Osteocyte (in vitro differentiated cells): ENCODE data around the gene ALG1L2. TPM values are rescaled to one million over a fixed set of nuclear protein-coding genes. Genes with fewer than 3 reads are reported as not detected.
"Not testable (repeated sequence)": the region's sequence is repeated elsewhere in the genome, so short reads cannot be mapped to it uniquely, and the experiment has no call there.

Experiments
- DNase-seq: peaks from one replicate; pipeline ENCODE4 v3.0.0; 2021; ENCODE audit warnings: mixed read lengths; ENCODE audit not compliant: unreplicated experiment; ENCODE audit errors: extremely low spot score
- H3K27ac Mint-ChIP-seq: one replicate; pipeline ENCODE4 v1.8.0; 2021; ENCODE audit warnings: mild to moderate bottlenecking, mixed read lengths; ENCODE audit not compliant: unreplicated experiment
- H3K27me3 Mint-ChIP-seq: one replicate; pipeline ENCODE4 v1.8.0; 2021; ENCODE audit warnings: mixed read lengths; ENCODE audit not compliant: unreplicated experiment
- H3K36me3 Mint-ChIP-seq: one replicate; pipeline ENCODE4 v1.8.0; 2021; ENCODE audit warnings: mixed read lengths; ENCODE audit not compliant: unreplicated experiment
- H3K4me1 Mint-ChIP-seq: one replicate; pipeline ENCODE4 v1.8.0; 2021; ENCODE audit warnings: mixed read lengths; ENCODE audit not compliant: unreplicated experiment
- H3K4me3 Mint-ChIP-seq: one replicate; pipeline ENCODE4 v1.8.0; 2021; ENCODE audit warnings: mild to moderate bottlenecking, moderate library complexity, mixed read lengths; ENCODE audit not compliant: unreplicated experiment
- H3K9me3 Mint-ChIP-seq: one replicate; pipeline ENCODE4 v1.8.0; 2021; ENCODE audit warnings: mixed read lengths; ENCODE audit not compliant: unreplicated experiment
- long read RNA-seq: library from polyadenylated mRNA; unstranded; transcript quantifications from one replicate; pipeline ENCODE4 v2.0.0, GENCODE V29; 2021
- total RNA-seq: library from RNA; stranded (reverse); gene quantifications from 2 replicates; pipeline ENCODE4 v1.2.1, GENCODE V29; 2021
- TF ChIP-seq, protein P1 (sequence below): fragments of 200-600 bp; sonication (generic); IDR thresholded peaks from 2 replicates; pipeline ENCODE4 v1.5.0; 2021; ENCODE audit warnings: antibody characterized with exemption, mild to moderate bottlenecking, moderate library complexity

The ALG1L2 gene, protein sequence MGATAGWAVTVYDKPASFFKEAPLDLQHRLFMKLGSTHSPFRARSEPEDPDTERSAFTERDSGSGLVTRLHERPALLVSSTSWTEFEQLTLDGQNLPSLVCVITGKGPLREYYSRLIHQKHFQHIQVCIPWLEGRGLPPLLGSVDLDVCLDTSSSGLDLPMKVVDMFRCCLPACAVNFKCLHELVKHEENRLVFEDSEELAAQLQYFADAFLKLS
- total RNA-seq: 2.1 and 2.4 TPM in 2 replicates
- long read RNA-seq, partial matches to known transcripts: 0 of 3 reads
- long read RNA-seq, other reads (novel, unspliced or antisense): 3 of 3 reads

DNA sequence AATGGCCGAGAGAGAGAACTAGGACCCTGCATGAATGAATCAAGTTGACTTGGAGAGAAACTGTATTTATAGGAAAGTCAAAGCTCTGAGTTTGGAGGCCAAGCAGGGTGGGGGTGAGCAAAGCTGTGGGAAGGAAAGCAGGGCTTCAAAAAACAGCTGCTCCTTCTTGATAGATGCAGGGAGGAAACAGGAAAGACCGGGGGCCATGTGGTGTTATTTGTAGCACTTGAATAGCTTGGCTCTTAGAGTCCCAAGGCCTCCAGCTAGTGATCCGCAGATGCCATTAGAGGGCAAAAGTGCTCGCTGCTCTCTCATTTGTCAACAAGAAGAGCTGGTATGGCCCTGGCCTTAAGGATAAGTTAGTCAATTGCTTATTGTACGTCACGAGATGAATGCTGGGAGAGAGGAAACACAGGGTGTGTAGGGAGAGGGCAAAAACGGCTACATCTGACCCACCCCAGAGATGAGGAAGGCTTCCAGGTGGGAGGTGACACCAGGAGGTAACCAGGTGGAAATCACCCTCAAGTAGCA is at the start of gene ALG1L2:
TSS of gene ALG1L2 (plus strand) at position 481 of the 531 bp plus-strand sequence. CDS start 186 bp downstream, outside the sequence.
- Mint-ChIP-seq H3K27me3 (peaks cover 6% of the 10 kb centered on the region), H3K9me3 (no peaks in the 10 kb centered on the region), H3K4me3 (no peak within 1 kb of the TSS), H3K36me3 (no peaks in the 10 kb centered on the region), H3K4me1 (peaks cover 3% of the 10 kb centered on the region), H3K27ac (no peak within 1 kb of the TSS)
- DNase-seq: no peak
- TF ChIP-seq, protein P1, sequence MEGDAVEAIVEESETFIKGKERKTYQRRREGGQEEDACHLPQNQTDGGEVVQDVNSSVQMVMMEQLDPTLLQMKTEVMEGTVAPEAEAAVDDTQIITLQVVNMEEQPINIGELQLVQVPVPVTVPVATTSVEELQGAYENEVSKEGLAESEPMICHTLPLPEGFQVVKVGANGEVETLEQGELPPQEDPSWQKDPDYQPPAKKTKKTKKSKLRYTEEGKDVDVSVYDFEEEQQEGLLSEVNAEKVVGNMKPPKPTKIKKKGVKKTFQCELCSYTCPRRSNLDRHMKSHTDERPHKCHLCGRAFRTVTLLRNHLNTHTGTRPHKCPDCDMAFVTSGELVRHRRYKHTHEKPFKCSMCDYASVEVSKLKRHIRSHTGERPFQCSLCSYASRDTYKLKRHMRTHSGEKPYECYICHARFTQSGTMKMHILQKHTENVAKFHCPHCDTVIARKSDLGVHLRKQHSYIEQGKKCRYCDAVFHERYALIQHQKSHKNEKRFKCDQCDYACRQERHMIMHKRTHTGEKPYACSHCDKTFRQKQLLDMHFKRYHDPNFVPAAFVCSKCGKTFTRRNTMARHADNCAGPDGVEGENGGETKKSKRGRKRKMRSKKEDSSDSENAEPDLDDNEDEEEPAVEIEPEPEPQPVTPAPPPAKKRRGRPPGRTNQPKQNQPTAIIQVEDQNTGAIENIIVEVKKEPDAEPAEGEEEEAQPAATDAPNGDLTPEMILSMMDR: no peak

DNA sequence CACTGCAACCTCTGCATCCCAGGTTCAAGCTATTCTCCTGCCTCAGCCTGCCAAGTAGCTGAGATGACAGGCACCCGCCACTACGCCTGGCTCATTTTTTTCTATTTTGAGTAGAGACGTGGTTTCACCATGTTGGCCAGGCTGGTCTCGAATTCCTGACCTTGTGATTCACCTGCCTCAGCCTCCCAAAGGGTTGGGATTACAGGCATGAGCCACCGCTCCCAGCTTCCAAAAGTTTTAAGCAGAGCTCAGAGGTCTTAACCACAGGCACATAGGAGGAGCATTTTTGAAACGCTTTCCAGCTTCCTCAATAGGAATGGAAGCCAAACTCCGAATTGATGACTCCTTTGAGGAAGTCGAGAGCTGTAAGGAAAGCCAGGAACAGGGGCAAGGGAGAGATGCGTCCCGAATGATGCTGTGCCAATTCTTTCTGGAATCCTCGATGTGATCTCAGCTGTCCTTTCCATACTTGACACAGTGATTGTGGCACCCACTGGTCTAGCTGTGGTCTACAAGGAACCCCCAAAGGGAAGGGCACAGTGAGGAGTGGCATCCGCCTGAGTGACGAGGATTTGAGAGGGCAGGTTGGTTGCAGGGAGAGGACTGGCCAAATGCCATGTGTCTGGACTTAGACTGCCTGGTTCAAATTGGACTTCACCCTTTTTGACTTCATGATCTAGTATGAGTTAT is 44.4 kb upstream of the ALG1L2 start:
- H3K9me3 Mint-ChIP-seq, H3K27ac Mint-ChIP-seq: not testable (repeated sequence)

DNA sequence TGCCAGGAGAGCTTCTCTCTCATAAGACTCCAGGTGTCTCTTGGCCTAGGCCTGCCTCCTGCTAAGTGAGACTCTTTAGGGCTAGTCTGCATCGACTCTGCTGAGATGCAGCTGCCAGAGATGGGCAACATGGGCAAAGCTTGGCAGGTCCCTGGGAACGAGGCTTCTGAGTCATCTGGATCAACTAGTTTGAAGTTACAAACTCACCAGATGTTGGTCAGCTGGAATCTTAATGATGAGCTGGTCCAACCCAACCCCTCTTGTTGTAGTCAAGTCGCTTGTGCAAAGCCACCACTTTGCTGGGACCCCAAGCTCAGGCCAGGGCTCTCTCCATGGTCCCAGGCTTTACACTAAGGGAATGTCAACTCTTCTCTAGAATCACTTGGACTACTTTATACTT is 38.9 kb upstream of the ALG1L2 start:
- not testable (repeated sequence) for H3K4me3 Mint-ChIP-seq, H3K27ac Mint-ChIP-seq, H3K9me3 Mint-ChIP-seq, DNase-seq, H3K36me3 Mint-ChIP-seq, H3K4me1 Mint-ChIP-seq
- peaks cover 15% of the 10 kb centered on the region for H3K27me3 Mint-ChIP-seq

More for the DNA sequence above, 44.4 kb upstream of the ALG1L2 start:
- H3K4me1 Mint-ChIP-seq, H3K36me3 Mint-ChIP-seq, DNase-seq, H3K4me3 Mint-ChIP-seq: not testable (repeated sequence)
- peaks cover 28% of the 10 kb centered on the region for H3K27me3 Mint-ChIP-seq

DNA sequence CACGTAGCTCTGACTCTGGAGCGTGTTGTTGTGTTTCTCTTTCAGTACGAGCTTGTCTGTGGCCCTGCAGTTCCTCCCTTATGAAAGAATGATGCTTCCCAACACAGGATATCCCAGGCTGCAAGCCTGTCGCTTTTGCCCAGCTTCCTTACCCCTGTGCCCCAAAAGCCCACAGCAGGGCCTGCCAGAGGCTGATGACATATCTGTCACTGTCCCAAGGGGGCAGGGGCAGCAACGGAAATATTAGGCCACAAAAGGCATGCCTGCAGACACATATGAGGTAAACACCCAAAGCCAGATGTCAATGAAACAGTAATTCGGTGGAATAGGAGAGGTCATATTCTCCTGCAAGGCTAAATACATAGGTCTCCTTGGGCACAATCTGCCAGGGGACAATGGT is 38.0 kb upstream of the ALG1L2 start:
- not testable (repeated sequence) for DNase-seq, H3K27ac Mint-ChIP-seq, H3K36me3 Mint-ChIP-seq, H3K4me3 Mint-ChIP-seq, H3K9me3 Mint-ChIP-seq, H3K4me1 Mint-ChIP-seq
- H3K27me3 Mint-ChIP-seq: peaks cover 11% of the 10 kb centered on the region

DNA sequence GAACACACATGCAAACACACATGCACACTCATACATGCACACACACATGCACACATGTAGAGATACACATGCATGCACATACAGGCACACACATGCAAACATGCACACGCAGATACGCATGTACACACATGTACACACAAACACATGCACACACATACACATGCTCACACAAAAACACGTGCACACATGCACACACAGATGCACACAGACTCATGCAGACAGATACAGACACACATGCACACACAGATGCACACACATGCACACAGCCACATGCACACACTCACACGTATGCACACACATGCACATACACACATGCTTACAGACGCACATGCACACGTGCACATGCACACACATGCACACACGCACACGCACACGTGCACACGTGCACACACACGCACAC is 37.3 kb upstream of the ALG1L2 start:
- Mint-ChIP-seq H3K9me3 (peaks cover 4% of the 10 kb centered on the region), H3K27me3 (peaks cover 8% of the 10 kb centered on the region)
- TF ChIP-seq, protein P1: no peak

DNA sequence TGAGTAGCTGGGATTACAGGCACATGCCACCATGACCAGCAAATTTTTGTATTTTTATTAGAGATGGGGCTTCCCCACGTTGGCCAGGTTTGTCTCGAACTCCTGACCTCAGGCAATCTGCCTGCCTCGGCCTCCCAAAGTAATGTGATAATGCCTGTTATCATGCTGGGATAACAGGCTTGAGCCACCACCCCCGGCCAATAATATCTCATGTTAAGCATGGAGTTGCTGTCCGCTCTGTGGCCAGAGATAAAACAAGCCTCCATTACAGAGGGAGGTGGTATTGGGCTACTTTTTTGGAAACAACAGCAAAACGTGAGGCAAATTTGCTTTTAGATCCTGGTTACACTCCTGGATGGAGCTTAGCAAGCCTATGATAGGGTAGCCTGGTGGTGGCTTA is 32.9 kb upstream of the ALG1L2 start:
- H3K27ac Mint-ChIP-seq: no peak overlapping the region
- no peak overlapping the region for H3K4me3 Mint-ChIP-seq
- TF ChIP-seq, protein P1: no peak
- DNase-seq: no peak
- H3K9me3 Mint-ChIP-seq: no peaks in the 10 kb centered on the region
- H3K4me1 Mint-ChIP-seq: peaks cover 21% of the 10 kb centered on the region
- H3K36me3 Mint-ChIP-seq: no peaks in the 10 kb centered on the region
- no peaks in the 10 kb centered on the region for H3K27me3 Mint-ChIP-seq

More for the DNA sequence above, 37.3 kb upstream of the ALG1L2 start:
- H3K4me3 Mint-ChIP-seq: no peak overlapping the region
- no peak for DNase-seq
- no peak overlapping the region for H3K27ac Mint-ChIP-seq
- peaks cover 8% of the 10 kb centered on the region for H3K4me1 Mint-ChIP-seq
- no peaks in the 10 kb centered on the region for H3K36me3 Mint-ChIP-seq

DNA sequence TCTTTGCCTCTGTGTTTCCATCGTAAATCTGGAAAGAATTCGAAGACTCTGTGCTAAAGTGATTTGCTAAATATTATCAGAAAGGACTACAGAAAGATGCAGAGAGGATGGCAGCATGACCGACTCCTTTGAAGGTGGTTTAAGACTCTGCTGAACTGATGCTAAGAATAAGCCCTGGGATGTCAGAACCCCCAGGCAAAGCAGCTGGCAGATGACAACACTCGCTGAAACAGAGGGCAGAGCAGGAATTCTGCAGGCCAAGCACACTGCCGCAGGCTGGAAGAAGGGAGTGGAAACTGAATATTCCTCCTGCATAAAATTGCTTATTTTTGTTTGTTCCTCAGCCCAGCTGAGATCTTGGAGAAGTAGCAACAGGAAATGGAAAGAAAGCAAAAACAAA is 29.3 kb upstream of the ALG1L2 start:
- not testable (repeated sequence) for H3K9me3 Mint-ChIP-seq, H3K36me3 Mint-ChIP-seq, H3K27me3 Mint-ChIP-seq, DNase-seq, H3K4me3 Mint-ChIP-seq
- Mint-ChIP-seq H3K27ac (peak overlapping the region; percentile 42), H3K4me1 (peaks cover 21% of the 10 kb centered on the region)

DNA sequence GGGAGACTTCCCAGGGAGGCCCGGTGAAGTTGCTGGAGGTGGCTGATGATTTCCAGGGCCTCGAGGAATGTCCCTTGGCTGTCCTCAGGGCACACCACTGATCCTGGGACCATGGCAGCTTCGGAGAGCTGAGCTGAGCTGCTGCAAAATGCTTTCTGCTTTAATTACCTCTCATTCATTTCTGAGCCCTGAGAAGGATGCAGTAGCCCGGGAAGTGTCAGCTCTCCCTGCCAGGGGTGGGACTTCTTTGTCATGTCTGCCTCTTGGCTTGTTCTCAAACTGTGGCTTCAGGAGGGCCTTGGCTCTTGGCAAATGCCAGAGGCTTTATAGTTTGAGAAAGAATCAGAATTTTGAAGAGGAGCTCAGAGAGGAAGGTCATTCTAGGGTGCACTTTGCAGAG is 28.7 kb upstream of the ALG1L2 start:
- Mint-ChIP-seq H3K4me3 (peak overlapping the region; percentile 48), H3K4me1 (peaks cover 15% of the 10 kb centered on the region), H3K27ac (peak overlapping the region; percentile 76)

DNA sequence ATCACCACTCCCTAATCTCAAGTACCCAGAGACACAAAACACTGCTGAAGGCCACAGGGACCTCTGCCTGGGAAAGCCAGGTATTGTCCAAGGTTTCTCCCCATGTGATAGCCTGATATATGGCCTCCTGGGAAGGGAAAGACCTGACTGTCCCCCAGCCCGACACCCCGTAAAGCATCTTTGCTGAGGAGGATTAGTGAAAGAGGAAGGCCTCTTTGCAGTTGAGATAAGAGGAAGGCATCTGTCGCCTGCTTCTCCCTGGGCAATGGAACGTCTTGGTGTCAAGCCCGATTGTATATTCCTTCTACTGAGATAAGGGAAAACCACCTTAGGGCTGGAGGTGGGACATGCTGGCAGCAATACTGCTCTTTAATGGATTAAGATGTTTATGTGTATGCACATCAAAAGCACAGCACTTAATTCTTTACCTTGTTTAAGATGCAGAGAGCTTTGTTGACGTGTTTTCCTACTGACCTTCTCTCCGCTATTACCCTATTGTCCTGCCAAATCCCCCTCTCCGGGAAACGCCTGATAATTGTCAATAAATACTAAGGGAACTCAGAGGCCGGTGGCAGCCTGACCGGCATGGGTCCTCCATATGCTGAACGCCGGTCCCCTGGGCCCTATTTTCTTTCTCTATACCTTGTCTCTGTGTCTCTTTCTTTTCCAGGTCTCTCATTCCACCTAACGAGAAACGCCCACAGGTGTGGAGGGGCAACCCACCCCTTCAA is 23.9 kb upstream of the ALG1L2 start:
- not testable (repeated sequence) for H3K4me1 Mint-ChIP-seq, H3K36me3 Mint-ChIP-seq

More for the DNA sequence above, 28.7 kb upstream of the ALG1L2 start:
- H3K36me3 Mint-ChIP-seq, H3K27me3 Mint-ChIP-seq, DNase-seq, H3K9me3 Mint-ChIP-seq: not testable (repeated sequence)

More for the DNA sequence above, 23.9 kb upstream of the ALG1L2 start:
- H3K4me3 Mint-ChIP-seq, DNase-seq, H3K27ac Mint-ChIP-seq, H3K9me3 Mint-ChIP-seq: not testable (repeated sequence)
- H3K27me3 Mint-ChIP-seq: peaks cover 18% of the 10 kb centered on the region
